ENCODE results near the gene SSR1.
"Not testable (repeated sequence)": the region's sequence is repeated elsewhere in the genome, so short reads cannot be mapped to it uniquely, and the experiment has no call there.

The SSR1 gene

DNA sequence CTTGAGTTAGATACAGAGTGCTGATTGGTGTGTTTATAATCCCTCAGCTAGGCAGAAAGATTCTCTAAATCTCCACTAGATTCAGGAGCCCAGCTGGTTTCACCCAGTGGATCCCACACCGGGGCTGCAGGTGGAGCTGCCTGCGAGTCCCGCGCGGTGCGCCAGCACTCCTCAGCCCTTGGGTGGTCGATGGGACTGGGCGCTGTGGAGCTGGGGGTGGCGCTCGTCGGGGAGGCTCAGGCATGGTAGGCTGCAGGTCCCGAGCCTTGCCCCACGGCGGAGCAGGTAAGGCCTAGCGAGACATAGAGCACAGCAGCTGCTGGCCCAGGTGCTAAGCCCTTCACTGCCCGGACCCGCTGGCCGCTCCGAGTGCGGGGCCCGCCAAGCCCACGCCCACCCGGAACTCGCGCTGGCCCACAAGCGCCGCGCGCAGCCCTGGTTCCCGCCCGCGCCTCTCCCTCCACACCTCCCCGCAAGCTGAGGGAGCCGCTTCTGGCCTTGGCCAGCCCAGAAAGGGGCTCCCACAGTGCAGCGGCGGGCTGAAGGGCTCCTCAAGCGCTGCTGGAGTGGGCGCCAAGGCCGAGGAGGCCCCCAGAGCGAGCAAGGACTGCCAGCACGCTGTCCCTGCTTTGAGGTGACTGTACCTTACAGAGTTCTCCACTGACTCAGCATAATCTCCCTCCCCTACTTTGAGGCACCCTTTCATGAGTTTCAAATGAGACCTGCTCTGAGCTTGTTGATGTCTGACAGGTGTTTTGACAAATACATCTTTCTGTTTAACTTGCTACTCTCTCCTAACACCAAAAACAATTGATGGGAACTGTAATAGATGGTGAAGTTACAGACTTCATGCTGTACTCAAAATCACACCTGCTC is 3.9 kb upstream of the SSR1 start:
- DNase-seq = no peak

DNA sequence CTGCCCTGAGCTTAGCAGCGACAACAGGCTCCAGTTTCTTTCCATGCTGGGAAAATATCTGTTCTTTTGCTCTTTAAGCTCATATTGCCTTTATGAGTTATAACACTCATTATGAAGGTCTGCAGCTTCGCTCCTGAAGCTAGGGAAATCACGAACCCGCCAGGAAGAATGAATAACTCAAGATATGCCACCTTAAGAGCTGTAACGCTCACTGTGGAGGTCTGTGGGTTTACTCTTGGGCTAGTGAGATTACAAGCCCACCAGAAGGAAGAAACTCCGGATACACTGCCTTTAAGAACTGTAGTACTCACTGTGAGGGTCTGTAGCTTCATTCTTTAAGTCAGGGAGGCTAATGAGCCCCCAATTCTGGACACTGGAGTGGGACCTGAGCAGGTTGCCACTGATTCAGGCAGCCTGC is 3.0 kb upstream of the SSR1 start:
- DNase-seq = no peak

DNA sequence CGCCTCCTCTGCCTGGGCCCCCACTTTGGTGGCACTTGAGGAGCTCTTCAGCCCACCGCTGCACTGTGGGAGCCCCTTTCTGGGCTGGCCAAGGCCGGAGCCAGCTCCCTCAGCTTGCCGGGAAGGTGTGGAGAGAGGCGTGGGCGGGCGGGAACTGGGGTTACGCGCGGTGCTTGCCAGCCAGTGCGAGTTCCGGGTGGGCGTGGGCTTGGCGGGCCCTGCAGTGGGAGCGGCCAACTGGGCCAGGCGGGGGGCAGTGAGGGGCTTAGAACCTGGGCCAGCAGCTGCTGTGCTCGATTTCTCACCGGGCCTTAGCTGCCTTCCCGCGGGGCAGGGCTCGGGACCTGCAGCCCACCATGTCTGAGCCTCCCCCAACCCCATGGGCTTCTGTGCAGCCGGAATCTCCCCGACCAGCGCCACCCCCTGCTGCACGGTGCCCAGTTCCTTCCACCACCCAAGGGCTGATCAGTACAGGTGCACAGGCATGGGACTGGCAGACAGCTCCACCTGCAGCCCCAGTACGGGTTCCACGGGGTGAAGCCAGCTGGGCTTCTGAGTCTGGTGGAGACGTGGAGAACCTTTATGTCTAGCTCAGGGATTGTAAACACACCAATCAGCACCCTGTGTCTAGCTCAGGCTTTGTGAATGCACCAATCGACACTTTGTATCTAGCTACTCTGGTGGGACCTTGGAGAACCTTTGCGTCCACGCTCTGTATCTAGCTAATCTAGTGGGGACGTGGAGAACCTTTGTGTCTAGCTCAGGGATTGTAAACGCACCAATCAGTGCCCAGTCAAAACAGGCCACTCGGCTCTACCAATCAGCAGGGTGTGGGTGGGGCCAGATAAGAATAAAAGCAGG is 2.3 kb upstream of the SSR1 start:
- not testable (repeated sequence) for DNase-seq

DNA sequence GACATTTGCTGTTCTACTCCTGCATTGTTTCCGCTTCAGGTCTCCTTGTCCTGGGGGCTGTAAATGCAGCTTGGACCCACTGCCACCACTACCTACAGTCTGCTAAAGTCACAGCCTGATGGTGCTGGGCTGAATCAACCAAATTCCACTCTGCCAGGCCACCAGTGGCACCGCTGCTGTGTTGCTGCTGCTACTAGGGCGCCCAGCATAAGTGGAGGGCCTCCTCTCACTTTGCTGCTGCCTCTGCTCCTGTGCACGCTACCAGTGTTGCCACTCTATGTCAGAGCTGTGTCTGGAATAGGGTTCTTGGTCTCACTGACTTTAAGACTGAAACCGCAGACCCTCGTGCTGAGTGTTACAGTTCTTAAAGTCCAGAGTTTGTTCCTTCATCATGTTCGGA is 1.4 kb upstream of the SSR1 start:
- DNase-seq = no peak

DNA sequence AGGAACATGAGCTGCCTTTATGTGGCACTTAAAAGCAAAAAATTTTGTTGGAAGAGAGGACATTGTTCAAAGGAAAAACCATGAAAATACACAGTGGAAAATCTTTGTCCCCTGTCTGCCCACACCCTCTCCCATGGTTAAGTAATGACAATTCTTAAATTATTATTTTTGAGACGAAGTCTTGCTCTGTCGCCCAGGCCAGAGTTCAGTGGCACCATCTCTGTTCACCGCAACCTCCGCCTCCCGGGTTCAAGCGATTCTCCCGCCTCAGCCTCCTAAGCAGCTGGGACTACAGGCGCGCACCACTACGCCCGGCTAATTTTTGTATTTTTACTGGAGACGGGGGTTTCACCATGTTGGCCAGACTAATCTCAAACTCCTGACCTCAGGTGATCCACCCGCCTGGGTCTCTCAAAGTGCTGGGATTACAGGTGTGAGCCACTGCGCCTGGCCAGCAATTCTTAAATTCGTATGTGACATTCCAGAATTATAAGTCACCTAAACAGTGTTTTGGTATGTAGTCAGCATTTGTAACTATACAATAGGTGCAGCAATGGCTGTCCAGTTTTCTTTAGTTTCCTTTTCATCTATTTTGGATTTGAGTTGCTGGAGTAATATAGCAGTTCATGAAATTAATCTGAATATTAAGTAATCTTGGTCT is 636 bp upstream of the SSR1 start:
- no peak for DNase-seq

DNA sequence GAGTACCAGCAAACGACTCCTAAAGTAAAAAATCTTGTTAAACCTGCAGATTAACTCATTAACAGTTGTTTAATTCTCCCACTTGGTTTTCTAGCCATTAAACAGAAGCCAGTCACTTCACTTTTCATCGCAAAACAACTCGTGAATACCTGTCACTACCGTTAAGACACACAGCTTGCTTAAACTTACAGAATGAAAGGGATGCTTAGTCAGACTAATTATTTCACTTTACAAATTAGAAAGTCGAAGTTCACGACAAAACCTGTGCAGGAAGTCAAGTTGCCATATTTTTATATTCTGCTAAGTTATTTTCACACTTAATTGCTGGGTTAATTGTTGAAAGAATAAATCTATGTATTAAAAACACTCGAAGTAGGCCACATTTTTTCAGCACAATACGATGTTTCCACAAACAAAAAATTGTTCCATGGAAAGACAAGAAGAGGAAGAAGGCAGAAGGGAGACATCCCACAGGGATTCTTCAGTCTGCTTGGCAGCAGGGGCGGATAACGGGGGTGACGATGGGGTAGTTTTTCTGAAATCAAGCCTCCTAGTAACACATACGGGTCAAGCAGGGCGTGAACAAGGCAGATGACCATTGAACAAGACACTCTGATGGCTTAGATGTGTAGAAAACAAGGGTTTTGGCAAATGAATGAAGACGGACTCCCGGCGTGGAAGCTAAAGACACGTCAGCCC is 933 bp downstream of the SSR1 start:
- no peak for DNase-seq

DNA sequence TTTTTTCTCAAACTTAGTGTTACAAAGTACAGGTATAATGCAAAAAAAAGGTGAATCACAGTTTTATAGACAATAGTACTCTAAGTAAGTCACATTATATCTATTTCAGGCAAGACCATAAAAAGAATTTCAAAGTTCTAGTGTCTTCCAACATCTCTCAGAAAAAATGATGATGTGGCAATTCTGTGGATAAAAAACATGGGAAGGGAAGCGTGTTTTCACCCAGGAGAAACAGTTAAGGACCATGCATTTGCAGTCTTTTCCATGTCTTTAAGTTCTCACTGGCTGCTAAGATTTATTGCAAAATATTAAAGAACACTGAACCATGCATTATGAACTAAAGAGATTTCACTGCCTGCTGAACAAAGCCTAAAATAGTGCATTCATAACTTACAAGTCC is 1.8 kb downstream of the SSR1 start:
- no peak for DNase-seq

DNA sequence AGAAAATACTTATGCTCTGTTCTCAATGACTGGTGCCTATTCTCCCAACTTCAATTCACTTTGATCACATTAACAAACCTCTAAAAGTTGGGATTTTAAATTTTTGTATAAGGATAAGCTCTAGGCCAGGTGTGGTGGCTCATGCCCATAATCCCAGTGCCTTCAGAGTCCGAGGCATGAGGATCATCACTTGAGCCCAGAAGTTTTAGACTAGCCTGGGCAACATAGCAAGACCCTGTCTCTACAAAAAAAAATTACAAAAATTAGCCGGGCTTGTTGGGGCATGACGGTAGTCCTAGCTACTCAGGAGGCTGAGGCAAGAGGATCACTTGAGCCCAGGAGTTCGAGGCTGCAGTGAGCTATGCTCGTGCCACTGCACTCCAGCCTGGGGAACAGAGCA is 3.9 kb downstream of the SSR1 start:
- no peak for DNase-seq

DNA sequence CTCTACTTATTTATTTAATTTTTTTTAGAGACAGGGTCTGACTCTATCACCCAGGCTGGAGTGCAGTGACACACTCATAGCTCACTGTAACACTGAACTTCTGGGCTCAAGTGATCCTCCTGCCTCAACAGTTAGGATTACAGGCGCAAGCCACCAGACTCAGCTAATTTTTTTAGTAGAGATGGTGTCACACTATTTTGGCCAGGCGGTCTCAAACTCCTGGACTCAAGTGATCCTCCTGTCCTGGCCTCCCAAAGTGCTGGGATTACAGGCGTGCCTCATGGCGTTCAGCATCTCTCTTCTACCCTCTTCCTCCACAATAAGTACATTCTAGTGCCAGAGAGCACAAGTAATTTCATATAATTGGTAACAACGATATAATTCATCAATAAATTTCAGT is 5.5 kb downstream of the SSR1 start:
- DNase-seq = no peak

DNA sequence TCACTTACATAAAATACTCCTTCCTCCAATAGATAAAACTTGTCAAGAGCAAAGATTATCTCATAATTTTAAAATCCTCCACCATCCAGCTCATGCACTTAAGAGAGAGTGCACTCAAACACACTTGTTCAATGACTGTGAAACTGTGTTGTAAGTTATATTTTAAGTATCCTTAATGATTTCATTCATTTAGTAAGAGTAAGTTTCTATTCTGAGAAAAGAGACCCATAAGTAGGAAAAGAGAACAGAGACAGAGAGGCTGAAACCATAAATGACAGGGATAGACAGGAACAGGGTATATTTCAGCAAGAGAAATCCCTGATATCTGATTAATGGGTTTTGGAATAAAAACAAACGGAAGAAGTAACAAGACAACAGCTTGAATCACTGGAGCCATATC is 8.2 kb downstream of the SSR1 start:
- no peak for DNase-seq

DNA sequence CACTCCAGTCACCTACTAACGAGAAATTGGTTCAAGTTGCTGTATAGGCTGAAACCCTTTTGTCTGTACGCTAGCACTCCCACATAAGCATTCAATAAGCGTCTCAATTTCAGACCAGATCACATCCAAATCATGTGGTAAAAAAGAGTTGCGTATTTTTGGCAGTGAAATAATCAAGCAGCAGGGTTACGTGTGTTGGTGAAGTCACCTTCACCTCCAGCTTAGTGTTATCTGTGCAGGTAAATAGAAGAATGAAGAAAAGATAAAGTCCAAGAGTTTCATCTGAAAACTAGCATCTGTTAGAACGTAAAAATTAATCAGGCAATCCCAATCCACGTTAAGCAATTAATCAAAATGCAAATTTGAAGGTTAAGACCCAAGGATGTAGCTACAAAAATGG is 11.3 kb downstream of the SSR1 start:
- DNase-seq = no peak

DNA sequence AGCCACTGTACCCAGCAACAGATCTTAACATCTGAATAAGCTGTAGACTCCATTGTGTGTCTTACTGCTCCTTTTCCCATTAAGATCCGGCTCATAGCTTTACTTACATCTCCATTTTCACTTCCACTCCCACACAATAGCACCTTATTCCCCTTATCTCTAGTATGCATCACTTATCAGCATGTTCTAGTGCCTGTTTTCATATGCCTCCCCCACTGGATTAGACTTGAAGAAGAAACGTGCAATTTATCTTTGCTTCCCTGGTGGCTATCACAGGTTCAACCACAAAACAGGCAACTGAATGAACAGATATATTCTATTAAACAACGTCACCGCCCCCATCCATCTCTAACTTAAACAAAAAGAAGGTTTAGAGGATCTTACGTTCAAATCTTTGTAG is 12.1 kb downstream of the SSR1 start:
- no peak for DNase-seq

DNA sequence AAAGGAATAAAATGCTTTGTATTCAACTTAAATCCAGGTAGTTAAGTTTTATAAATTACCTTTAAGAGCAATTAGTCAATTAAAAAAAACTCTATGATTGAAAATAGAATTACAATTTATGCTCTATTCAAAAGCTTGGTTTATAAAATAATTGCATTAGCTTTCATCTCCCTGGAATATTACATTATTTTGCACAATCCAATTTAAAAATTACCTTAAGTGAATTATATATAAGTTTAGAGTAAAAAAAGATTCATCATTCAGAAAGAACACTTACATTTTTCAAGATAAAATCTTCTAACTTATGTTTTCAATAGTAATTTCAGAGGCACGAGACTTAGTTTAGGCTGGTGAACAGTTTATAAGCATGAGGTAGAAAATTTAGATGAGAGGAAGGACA is 14.9 kb downstream of the SSR1 start:
- DNase-seq = no peak

DNA sequence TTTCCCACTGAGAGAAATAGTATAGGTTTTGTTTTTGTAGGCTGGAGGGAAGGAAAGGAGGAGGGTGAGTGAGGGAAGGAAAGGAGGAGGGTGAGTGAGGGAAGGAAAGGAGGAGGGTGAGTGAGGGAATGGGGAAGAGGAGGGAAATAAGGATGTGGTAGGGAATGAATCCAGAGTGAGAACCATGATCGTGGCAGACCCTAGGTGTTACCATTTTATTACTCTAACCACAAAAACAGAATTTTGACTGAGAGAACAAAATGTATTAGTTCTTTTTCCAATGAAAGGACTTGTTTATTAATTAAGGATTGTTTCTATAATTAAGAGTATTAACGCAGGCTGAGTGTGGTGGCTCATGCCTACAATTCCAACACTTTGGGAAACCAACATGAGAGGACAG is 16.4 kb downstream of the SSR1 start:
- no peak for DNase-seq

DNA sequence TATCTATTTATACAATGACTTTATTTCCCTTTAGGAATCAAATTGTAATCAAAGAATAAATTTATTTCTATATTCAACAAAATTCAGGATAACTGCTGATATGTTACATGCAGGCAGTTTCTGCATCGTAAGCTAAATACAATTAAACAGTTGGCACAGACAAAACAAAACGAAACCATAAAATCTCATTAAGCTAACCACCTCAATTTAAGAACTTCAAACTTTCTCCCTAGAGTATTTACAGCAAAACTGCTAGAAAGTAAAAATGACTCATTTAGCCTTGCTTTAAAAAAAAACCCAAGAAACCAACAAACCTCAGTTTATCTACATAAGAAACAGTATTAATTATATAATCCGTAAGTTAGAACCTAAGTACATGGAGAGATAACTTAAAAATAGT is 17.1 kb downstream of the SSR1 start:
- no peak for DNase-seq

DNA sequence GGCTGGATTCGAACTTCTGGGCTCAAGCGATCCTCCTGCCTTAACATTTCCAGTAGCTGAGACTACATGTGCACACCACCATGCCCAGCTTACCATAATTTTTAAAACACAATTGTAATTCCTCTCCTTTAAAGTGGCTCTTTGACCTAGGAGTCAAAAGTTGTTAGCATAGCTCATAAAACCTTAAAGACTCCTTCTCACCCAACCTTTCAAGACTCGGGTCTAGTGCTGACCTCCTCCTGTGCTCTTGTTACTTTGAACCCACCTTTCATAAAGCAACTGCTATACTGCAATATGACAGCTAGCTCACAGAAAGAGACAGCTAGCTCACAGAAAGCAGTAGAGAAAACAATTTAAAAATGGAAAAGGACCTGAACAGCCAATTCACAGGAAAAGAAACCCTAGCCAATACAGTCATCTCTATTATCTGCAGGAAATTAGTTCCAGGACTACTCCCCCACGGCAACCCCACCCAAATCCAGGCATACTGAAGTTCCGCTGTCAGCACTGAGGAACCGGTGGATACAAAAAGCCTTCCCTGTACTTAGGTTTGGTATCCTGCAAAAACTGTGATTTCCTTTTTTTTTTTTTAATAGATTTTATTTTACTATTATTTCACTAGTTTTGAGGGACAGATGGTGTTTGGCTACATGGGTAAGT is 20.3 kb downstream of the SSR1 start:
- DNase-seq = no peak

DNA sequence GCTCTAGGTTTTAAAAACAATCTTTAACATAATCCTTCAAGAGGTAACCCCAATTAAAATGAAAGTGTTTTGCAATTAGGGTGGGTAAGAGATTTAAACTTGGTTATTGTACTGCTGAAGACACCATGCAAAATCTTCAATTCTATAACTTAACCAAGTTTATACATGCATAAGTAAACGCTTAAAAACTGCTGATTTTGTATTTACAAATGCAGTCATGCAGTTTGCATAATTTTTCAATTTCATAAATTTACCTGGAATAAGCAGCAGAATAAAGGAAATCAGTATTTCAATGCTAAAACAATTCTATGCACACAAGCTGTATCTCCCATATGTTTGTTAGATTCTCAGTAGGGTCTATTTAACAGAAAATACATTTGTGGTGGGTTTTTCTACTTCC is 22.9 kb downstream of the SSR1 start:
- no peak for DNase-seq

DNA sequence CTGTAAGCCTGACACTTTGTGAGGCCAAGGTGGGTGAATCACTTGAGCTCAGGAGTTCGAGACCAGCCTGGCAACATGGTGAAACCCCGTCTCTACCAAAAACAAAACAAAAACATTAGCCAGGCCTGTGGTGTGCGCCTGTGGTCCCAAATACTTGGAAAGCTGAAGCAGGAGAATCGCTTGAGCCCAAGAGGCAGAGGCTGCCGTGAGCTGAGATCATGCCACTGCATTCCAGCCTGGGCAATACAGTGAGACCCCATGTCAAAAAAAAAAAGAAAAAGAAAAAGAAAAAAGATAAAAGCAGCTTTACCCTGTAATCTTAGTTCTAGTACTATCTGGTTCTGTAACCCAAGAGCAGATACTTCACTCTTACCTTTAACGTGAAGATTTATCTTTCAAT is 27.6 kb downstream of the SSR1 start:
- no peak for DNase-seq

DNA sequence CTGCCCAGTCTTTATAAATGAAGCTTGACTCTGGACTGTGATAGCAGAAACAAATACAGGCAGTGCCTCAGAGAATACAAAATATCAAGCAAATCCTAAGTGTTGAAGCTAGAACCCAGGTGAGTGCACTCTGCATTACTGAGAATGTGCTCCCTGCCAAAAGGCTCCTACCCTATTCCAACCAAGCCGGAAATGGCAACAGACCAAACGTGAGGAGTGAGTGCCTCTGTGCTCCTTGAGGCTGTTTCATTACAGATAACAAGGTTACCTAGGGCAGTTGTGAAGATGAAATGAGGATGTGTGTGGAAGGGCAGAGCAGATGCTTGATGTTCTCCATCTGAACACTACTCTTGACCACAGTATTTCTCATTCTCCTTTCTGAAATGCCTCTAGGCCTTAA is 29.3 kb downstream of the SSR1 start:
- no peak for DNase-seq

DNA sequence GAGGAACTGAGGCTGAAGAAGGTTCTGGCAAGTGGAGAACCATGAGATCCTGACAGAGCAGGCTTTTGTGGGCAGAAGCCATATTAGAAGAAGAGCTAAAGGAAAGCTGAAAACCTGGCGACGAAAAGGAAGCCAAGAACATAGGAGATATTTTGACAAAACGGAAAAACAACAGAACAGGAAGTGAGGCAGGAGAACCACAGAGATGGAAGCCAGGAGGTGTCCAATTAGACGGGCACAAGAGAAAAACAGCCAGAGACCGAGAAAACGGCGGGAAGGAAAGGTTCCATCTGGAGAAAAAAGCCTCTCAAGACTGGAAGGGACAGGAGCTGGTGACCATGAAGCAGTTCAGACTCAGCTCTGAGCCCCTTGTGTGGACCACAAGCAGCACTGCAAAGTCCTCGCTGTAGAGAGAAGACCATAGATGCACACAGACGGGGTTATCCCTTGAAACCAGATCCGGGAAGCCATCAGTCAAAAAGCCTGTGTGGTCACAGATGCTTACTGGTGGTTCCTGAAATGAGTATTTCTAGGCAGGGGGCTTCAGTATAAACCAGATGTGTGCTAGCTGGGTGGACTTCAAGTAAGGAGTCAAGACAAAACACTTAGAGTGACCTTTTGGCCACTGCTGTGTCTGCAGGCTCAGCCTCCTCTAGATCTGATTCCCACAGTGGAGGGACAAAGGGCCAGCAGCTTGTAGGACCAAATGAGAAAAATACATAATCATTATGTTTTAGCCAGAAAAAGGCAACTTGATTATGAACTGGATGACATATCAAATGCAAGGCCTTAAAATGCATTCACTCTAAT is 30.7 kb downstream of the SSR1 start:
- no peak for DNase-seq

DNA sequence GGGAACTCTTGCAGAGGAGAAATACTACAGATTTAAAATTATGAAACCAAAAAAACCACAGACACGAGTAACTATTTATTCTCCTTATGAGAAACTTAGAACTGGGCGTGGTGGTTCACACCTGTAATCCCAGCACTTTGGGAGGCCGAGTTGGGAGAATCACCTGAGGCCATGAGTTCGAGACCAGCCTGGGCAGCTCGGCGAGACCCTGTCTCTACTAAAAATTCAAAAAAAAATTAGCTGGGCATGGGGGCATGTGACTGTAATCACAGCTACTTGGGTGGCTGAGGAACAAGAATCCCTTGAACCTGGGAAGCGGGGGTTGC is 36.8 kb downstream of the SSR1 start:
- DNase-seq = no peak

DNA sequence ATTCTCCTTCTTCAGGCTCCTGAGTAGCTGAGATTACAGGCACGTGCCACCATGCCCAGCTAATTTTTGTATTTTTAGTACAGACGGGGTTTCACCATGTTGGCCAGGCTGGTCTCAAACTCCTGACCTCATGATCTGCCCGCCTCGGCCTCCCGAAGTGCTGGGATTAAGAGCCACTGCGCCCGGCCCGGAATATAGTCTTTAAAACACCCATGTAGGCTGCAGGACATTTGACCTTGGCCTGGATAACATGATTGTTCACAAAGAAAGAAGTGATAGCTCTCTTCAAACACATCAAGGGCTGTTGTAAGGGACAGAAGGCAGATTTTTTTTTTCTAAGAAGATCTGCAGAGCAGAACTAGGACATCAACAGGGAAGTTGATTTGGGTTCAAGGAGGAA is 38.5 kb downstream of the SSR1 start:
- not testable (repeated sequence) for DNase-seq
